Measurements from ENCODE around the gene CSN1S1.

DNA sequence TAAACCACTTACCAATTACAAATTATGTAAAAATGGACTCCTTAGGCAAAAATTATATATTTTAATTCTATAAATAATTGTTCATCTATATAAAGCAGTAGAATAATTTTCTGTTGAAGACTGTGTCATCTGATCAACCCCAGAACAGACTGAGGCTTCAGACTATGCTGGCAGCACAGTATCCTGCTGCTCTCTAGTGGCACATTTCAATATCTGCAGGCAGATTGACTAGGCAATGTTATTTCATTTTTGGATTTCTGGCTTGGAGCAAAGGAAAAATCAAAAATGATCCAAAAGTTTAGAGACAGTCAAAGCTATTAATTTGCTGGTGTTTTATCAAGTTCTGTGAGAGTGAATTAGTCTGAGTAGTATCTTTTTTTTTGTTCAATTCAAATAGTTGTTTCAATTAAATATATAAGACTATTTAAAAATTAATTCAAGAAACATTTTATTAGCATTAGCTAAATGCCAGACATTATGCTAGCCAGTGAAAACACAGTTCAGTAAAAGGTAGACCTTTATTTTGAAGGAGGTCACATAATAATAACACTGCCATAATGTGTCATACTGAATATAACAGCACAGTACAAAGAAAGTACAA is 49.6 kb upstream of the CSN1S1 start:
- TF ChIP-seq, protein P1, sequence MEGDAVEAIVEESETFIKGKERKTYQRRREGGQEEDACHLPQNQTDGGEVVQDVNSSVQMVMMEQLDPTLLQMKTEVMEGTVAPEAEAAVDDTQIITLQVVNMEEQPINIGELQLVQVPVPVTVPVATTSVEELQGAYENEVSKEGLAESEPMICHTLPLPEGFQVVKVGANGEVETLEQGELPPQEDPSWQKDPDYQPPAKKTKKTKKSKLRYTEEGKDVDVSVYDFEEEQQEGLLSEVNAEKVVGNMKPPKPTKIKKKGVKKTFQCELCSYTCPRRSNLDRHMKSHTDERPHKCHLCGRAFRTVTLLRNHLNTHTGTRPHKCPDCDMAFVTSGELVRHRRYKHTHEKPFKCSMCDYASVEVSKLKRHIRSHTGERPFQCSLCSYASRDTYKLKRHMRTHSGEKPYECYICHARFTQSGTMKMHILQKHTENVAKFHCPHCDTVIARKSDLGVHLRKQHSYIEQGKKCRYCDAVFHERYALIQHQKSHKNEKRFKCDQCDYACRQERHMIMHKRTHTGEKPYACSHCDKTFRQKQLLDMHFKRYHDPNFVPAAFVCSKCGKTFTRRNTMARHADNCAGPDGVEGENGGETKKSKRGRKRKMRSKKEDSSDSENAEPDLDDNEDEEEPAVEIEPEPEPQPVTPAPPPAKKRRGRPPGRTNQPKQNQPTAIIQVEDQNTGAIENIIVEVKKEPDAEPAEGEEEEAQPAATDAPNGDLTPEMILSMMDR (IDR thresholded peaks at IDR 0.05; ENCODE audit: poor library complexity) = peak; percentile 99
- no peak for TF ChIP-seq EZH2 (IDR thresholded peaks at IDR 0.05; ENCODE audit: borderline replicate concordance)

Data from hepatocyte (in vitro differentiated cells).